ENCODE measurements around the gene PRRC2C.
"Not testable (repeated sequence)": the region's sequence is repeated elsewhere in the genome, so short reads cannot be mapped to it uniquely, and the experiment has no call there.

GRCh38 chr1:171550598-171551100, 65.3 kb downstream of the PRRC2C start:
- TF ChIP-seq POLR2A, CTCF (IDR thresholded peaks at IDR 0.05): not testable (repeated sequence)
